GM23338 (cell line): ENCODE measurements around the gene RASAL3. TPM values are rescaled to one million over a fixed set of nuclear protein-coding genes. Genes with fewer than 3 reads are reported as not detected.
A peak's percentile ranks its signal among the peaks of the same experiment; 100 is the strongest.

Source experiments
- ATAC-seq: fragments of 200-7000 bp; cut with Tn5 transposase; 3 replicates; pipeline ENCODE4 v1.9.1; 2020
- DNase-seq: peaks from one replicate; pipeline ENCODE4 v3.0.0-alpha.2; 2015; ENCODE audit warnings: low spot score
- H2AFZ ChIP-seq: fragments of 200-600 bp; sonication (generic); 2 replicates; pipeline ENCODE4 v1.8.0; 2016; ENCODE audit warnings: antibody characterized with exemption, mild to moderate bottlenecking, moderate library complexity
- H3F3A ChIP-seq: fragments of 200-600 bp; sonication (generic); replicated peaks from 2 replicates; pipeline ENCODE4 v1.8.0; 2017; ENCODE audit warnings: antibody characterized with exemption, mixed run types, low read depth
- H3K27ac ChIP-seq: fragments of 200-600 bp; sonication (generic); 2 replicates; pipeline ENCODE4 v1.6.1; 2016; ENCODE audit warnings: low read depth
- H3K27me3 ChIP-seq: fragments of 200-600 bp; sonication (generic); 2 replicates; pipeline ENCODE4 v1.8.0; 2016; ENCODE audit warnings: mild to moderate bottlenecking, mixed run types, moderate library complexity; ENCODE audit not compliant: insufficient read depth
- H3K36me3 ChIP-seq: fragments of 200-600 bp; sonication (generic); 2 replicates; pipeline ENCODE4 v1.8.0; 2016; ENCODE audit warnings: mild to moderate bottlenecking; ENCODE audit not compliant: insufficient read depth
- H3K4me1 ChIP-seq: fragments of 200-600 bp; sonication (generic); 2 replicates; pipeline ENCODE4 v1.8.0; 2016; ENCODE audit warnings: mild to moderate bottlenecking, moderate library complexity; ENCODE audit not compliant: insufficient read depth
- H3K4me2 ChIP-seq: fragments of 200-600 bp; sonication (generic); 2 replicates; pipeline ENCODE4 v1.7.1; 2017; ENCODE audit warnings: mixed run types
- H3K4me3 ChIP-seq: fragments of 200-600 bp; sonication (generic); 2 replicates; pipeline ENCODE4 v1.6.1; 2016; ENCODE audit warnings: mixed run types
- H3K79me2 ChIP-seq: fragments of 200-600 bp; sonication (generic); replicated peaks from 2 replicates; pipeline ENCODE4 v1.8.0; 2017; ENCODE audit warnings: mild to moderate bottlenecking; ENCODE audit not compliant: insufficient read depth
- H3K9me2 ChIP-seq: fragments of 200-600 bp; sonication (generic); 2 replicates; pipeline ENCODE4 v1.8.0; 2017; ENCODE audit not compliant: insufficient read depth
- H4K20me1 ChIP-seq: fragments of 200-600 bp; sonication (generic); replicated peaks from 2 replicates; pipeline ENCODE4 v1.8.0; 2017; ENCODE audit warnings: mild to moderate bottlenecking; ENCODE audit not compliant: insufficient read depth
- H3K27ac Mint-ChIP-seq: 2 replicates; pipeline ENCODE4 v1.8.0; 2020; ENCODE audit warnings: inconsistent platforms, mild to moderate bottlenecking, moderate library complexity, mixed read lengths
- H3K27me3 Mint-ChIP-seq: 3 replicates; pipeline ENCODE4 v1.8.0; 2022; ENCODE audit warnings: low read depth, mild to moderate bottlenecking, moderate library complexity, mixed read lengths, inconsistent platforms; ENCODE audit not compliant: insufficient read depth, poor library complexity
- H3K36me3 Mint-ChIP-seq: 3 replicates; pipeline ENCODE4 v1.8.0; 2021; ENCODE audit warnings: low read depth, mild to moderate bottlenecking, inconsistent platforms, moderate library complexity, mixed read lengths
- H3K4me1 Mint-ChIP-seq: 3 replicates; pipeline ENCODE4 v1.8.0; 2020; ENCODE audit warnings: mild to moderate bottlenecking, inconsistent platforms, mixed read lengths
- H3K4me3 Mint-ChIP-seq: 3 replicates; pipeline ENCODE4 v1.8.0; 2021; ENCODE audit warnings: moderate library complexity, mild to moderate bottlenecking, inconsistent platforms, mixed read lengths
- H3K9me3 Mint-ChIP-seq: 3 replicates; pipeline ENCODE4 v1.8.0; 2020; ENCODE audit warnings: moderate library complexity, mild to moderate bottlenecking, inconsistent platforms, mixed read lengths
- NANOG ChIP-seq: IDR thresholded peaks from 2 replicates; pipeline ENCODE4 v1.6.1; 2016; ENCODE audit warnings: antibody characterized with exemption, borderline replicate concordance
- ZNF114 ChIP-seq: fragments of 250-450 bp; sonication (Bioruptor Pico); IDR thresholded peaks from 2 replicates; pipeline ENCODE4 v1.5.0; 2020; ENCODE audit warnings: mild to moderate bottlenecking, moderate library complexity
- polyA plus RNA-seq: library from polyadenylated mRNA; unstranded; fragments of >200 nt; fragmentation: Nextera tagmentation; extraction: Ambion mirVana; gene quantifications from 2 replicates; pipeline ENCODE4 v1.2.1, GENCODE V29; 2016
- total RNA-seq: library from RNA; depleted of rRNA; stranded (reverse); fragments of >200 nt; shearing (Covaris generic); gene quantifications from 2 replicates; pipeline ENCODE4 v1.2.3, GENCODE V29; 2014
- TF ChIP-seq, protein P1 (sequence below), 2 experiments: fragments of 200-600 bp in 1 of 2; sonication (generic) in 1 of 2; conservative IDR thresholded peaks; 2 replicates each; pipeline versions ENCODE4 v1.5.1 to v1.6.1; 2016 to 2017; ENCODE audit warnings: antibody characterized with exemption in 2 of 2, low read depth in 2 of 2, mild to moderate bottlenecking in 2 of 2, moderate library complexity in 1 of 2

Gene RASAL3
- total and polyA plus RNA-seq, 2 experiments from 2014 or later, result 1.8 to 1.9 TPM

DNA sequence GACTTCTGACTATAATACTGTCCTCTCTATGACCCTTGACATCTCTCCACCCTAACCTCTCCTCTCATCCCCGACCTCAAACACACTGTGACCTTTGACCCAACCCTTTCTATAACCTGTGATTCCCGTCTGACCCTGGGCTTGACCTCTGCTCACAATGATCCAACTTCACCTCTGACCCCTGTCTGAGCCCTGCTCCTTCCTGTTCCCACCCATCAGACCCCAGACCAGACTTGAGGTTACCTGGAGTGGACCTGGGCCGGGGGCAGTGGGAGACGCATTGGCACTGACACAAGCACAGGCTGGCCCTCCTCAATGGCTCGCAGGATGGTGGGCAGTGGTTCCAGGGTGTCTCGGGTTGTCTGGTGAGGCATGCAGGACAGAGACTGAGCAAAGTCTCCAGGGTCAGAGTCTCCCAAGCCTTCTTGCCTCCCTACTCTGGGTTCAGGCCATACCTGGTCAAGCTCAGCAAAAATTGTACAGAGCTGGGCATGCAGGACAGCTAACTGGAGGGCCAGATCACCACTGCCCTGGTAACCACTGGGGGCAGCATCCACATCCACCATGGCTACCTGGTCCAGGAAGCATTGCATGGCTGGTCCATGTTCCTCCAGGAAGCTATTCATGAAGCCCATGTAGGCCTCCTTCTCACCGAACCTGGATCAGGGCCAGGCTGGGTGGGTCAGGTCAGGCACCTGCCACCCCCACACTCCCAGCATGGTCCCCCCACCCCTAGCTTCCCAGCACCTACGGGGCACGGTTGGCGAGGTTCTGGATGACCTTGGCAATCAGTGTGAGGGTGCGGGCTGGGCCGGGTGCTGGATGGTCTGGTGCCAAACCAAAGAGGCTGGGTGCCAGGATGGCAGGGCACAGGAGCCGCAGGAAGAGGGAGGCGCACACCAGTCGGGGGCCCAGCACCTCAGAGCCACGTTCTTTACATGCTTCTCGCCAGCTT is 10.2 kb downstream of the RASAL3 start:
- ATAC-seq (no peak), DNase-seq (no peak)
- peaks cover 62% of the 10 kb centered on the region for H3K27me3 ChIP-seq
- Mint-ChIP-seq H3K27me3 (peaks cover 53% of the 10 kb centered on the region), H3K27ac (no peak overlapping the region), H3K4me3 (peak overlapping the region; percentile 51; the same call in 2 of the 3 replicates), H3K4me1 (peaks cover 13% of the 10 kb centered on the region; the same call in 1 of the 3 replicates), H3K36me3 (no peaks in the 10 kb centered on the region; the same call in 2 of the 3 replicates), H3K9me3 (peaks cover 4% of the 10 kb centered on the region; the same call in 2 of the 3 replicates)
- H3K27ac ChIP-seq, result no peak overlapping the region
- H3K79me2 ChIP-seq, result no peaks in the 10 kb centered on the region
- H2AFZ ChIP-seq, result no peak overlapping the region
- TF ChIP-seq, protein P1, sequence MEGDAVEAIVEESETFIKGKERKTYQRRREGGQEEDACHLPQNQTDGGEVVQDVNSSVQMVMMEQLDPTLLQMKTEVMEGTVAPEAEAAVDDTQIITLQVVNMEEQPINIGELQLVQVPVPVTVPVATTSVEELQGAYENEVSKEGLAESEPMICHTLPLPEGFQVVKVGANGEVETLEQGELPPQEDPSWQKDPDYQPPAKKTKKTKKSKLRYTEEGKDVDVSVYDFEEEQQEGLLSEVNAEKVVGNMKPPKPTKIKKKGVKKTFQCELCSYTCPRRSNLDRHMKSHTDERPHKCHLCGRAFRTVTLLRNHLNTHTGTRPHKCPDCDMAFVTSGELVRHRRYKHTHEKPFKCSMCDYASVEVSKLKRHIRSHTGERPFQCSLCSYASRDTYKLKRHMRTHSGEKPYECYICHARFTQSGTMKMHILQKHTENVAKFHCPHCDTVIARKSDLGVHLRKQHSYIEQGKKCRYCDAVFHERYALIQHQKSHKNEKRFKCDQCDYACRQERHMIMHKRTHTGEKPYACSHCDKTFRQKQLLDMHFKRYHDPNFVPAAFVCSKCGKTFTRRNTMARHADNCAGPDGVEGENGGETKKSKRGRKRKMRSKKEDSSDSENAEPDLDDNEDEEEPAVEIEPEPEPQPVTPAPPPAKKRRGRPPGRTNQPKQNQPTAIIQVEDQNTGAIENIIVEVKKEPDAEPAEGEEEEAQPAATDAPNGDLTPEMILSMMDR (conservative IDR thresholded peaks at IDR 0.05; ENCODE audit: low read depth in 2 of 2), result peak; percentile 36 to 41
- TF ChIP-seq NANOG, result no peak
- H3K4me2 ChIP-seq, result no peak overlapping the region
- H4K20me1 ChIP-seq, result no peaks in the 10 kb centered on the region
- H3F3A ChIP-seq, result 0 out of 2 replicates have a peak, but pooled peaks cover 13% of the 10 kb centered on the region
- H3K36me3 ChIP-seq, result no peaks in the 10 kb centered on the region
- H3K4me3 ChIP-seq, result no peak overlapping the region
- H3K9me2 ChIP-seq, result peaks cover 8% of the 10 kb centered on the region; the same call in 1 of the 2 replicates
- peaks cover 15% of the 10 kb centered on the region for H3K4me1 ChIP-seq

DNA sequence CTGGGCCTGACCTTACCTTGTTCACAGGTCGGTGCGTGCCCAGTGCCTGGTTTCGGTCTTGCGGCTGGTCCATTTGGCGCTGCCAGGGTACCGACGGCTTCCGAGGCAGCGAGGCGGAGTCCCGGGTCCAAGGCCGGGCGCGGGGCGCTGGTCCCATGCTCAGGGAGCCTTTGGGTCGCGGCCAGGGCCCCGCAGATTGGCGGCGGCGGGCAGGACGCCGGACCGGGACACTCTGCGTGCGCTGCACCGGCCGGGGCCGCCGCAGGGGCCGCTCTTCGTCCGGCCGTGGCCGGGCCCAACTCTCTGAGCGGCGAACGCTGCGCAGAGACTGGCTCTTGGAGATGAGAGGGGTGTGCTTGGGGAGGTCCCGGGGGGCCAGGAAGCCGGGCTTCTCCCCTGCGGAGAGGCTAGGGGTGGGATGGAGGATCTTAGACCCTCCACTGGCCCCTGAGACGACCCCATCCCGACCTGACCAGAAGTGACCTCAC is 11.2 kb downstream of the RASAL3 start:
- Histone ChIP-seq H3K79me2 (no peaks in the 10 kb centered on the region), H3K4me2 (peak overlapping the region; percentile 91), H3F3A (0 out of 2 replicates have a peak, but pooled peaks cover 17% of the 10 kb centered on the region), H3K36me3 (no peaks in the 10 kb centered on the region), H3K27me3 (peaks cover 51% of the 10 kb centered on the region), H2AFZ (peak overlapping the region; percentile 88), H3K4me3 (peak overlapping the region; percentile 66), H4K20me1 (no peaks in the 10 kb centered on the region), H3K4me1 (peaks cover 21% of the 10 kb centered on the region), H3K9me2 (peaks cover 8% of the 10 kb centered on the region; the same call in 1 of the 2 replicates), H3K27ac (no peak overlapping the region)
- peaks cover 19% of the 10 kb centered on the region for H3K4me1 Mint-ChIP-seq
- peaks cover 4% of the 10 kb centered on the region; the same call in 2 of the 3 replicates for H3K9me3 Mint-ChIP-seq
- TF ChIP-seq, protein P1 (conservative IDR thresholded peaks at IDR 0.05; ENCODE audit: low read depth in 2 of 2), result peak in 1 of 2 experiments; percentile 24; a peak in 1 of 4 replicates
- TF ChIP-seq ZNF114, result no peak
- H3K36me3 Mint-ChIP-seq, result no peaks in the 10 kb centered on the region; the same call in 2 of the 3 replicates
- peak overlapping the region; percentile 69 for H3K4me3 Mint-ChIP-seq
- DNase-seq (peak; percentile 64), ATAC-seq (peak; percentile 19)
- peaks cover 49% of the 10 kb centered on the region for H3K27me3 Mint-ChIP-seq
- no peak overlapping the region for H3K27ac Mint-ChIP-seq
